AG09319 (cell line): ENCODE results near the gene KRT1.

Experiments
- DNase-seq: peaks from one replicate; pipeline ENCODE4 v3.0.0-alpha.2; 2010; ENCODE audit warnings: low read depth; ENCODE audit errors: extremely low read depth
- TF ChIP-seq, protein P1 (sequence below): IDR thresholded peaks from 2 replicates; pipeline ENCODE4 v1.5.1; 2011; ENCODE audit warnings: low read depth, mild to moderate bottlenecking, inconsistent platforms, low read length, moderate library complexity

Gene KRT1

DNA sequence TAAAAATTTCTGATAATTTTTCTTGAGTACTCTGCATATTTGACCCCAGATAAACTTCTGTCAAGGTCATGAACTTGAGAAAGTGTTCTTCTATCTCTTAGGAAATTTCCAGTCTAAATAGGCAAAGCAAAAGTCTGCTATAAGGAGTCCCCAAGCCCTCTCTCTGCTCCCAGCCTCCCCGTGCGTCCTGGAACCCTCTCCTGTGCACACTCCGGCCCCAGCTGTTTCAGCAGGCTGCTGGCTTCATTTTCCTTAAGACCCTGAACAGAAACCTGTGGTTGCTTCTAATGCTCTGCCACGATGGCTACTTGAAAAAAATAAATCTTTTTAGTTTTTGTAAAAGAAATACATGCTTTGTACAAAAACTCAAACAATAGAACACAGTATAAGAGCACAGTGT is 42.9 kb downstream of the KRT1 start:
- DNase-seq: no peak
- TF ChIP-seq, protein P1, sequence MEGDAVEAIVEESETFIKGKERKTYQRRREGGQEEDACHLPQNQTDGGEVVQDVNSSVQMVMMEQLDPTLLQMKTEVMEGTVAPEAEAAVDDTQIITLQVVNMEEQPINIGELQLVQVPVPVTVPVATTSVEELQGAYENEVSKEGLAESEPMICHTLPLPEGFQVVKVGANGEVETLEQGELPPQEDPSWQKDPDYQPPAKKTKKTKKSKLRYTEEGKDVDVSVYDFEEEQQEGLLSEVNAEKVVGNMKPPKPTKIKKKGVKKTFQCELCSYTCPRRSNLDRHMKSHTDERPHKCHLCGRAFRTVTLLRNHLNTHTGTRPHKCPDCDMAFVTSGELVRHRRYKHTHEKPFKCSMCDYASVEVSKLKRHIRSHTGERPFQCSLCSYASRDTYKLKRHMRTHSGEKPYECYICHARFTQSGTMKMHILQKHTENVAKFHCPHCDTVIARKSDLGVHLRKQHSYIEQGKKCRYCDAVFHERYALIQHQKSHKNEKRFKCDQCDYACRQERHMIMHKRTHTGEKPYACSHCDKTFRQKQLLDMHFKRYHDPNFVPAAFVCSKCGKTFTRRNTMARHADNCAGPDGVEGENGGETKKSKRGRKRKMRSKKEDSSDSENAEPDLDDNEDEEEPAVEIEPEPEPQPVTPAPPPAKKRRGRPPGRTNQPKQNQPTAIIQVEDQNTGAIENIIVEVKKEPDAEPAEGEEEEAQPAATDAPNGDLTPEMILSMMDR: no peak

DNA sequence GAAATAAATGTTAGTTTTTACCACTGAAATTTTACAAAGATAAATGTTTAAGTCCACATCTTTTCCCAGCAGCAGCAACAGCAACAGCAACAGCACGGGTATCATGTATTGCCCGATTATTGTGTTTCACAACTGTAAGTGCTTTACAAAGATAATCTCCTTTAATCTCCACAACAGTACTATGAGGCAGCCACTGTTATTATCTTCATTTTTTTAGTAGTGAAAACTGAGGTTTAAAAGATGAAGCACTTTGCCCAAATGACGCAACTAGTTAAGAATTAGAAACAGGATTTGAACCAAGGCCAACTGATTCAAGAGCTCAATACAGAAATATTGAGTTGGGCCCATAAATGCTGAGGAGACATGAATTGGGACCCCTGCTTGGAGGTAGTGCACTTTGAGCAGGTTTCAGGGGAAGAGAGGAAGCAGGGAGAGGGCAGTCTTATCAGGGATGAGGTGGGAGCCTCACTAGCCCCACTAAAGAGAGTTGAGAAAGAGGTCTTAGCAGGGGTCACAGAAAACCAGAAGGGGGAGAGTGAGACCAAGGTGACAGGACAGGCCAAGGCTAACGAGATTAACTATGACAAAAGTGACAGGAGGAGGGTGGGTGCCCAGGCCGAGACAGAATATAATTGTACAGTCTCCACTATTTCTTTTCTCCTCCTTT is 43.5 kb downstream of the KRT1 start:
- no peak for DNase-seq
- TF ChIP-seq, protein P1: no peak

DNA sequence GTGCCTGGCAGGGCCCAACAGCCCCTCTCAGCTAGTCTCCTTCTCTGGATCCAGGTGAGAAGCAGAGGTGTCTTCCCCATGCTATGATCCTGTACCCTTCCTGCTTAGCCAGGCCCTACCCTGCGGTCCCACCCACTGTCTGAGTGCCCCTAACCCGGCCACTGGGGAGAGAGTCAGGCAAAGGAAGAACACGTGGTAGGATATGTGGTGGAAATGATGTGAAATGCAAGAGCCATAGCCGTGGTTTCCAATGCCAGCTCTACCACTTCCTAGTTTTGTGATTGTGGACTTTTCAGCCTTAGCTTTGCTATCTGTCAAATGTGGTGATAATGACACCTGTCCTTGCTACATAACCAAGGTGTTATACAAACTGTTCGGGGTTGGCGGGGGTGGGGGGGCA is 44.0 kb downstream of the KRT1 start:
- DNase-seq: no peak
- TF ChIP-seq, protein P1: no peak

DNA sequence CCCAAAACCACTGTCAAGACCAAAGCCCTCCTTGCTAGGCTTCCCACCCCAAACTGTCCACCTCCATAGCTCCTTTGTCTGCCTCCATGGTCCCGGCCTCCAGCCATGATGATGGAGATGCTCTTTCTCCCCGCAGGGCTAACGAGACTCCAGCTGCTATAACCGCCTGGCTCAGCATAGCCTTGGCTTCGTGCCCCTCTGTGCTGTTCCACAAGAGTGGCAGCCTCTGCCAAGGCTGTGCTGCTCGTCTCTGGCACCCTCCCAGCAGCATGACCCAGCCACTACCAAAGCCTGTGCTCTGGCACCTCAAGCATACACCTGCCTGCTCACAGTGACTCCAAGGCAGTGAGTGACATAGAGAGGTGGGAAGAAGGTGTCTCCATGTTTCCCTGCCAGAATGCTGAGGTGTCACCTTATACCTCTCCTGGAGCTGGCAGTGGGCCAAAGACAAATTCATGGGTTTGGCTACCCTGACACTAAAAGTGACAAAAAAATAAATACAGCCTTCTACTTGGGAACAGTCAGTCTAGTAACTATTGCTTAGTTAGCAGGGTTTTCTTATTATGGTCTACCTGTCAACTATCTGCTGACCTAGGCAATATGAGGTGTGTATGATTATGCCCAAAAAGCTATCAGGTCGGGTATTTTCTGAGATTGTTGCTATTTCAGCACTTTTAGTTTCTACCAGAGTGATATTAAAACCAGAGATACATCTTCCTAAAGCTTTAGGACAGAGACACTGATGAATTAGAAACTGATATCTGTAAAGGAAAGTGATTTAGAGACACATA is 45.7 kb downstream of the KRT1 start:
- DNase-seq: no peak
- TF ChIP-seq, protein P1: no peak

DNA sequence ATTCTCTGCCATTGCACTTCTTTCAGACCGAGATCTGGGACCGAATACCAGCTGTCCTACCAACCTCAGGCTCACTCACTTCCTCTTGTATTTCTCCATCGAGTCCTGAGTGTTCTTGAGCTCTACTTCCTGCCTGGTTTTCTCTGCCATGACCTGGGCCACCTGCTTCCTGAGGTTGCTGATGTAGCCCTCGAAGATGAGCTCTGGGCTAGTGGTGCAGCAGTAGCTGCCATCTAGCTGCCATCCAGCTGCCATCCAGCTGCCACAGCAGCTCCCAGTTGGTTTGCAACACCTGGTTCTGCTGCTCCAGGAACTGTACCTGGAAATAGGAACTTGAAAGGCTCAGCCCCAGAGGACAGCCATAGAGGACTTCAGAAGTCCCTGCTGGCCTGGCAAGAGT is 46.8 kb downstream of the KRT1 start:
- TF ChIP-seq, protein P1: no peak
- DNase-seq: no peak

DNA sequence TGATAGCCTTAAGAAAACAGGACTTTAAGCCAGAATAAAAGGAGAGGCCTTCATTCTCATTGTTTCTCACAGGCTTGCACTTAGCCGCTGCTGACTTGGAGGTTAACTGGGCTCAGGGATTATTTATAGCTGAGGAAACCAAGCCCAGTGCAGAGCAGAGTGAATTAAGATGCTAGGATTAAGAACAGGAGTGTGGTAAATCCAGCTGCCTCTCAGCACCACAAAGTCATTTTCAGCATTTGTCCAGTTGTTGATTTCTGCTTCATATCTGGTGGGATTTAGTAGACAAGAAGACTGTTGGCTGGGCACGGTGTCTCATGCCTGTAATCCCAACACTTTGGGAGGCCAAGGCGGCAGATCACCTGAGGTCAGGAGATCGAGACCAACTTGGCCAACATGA is 47.6 kb downstream of the KRT1 start:
- TF ChIP-seq, protein P1: no peak
- no peak for DNase-seq
